Measurements from ENCODE around the gene DNAJB1.

The DNAJB1 gene

DNA sequence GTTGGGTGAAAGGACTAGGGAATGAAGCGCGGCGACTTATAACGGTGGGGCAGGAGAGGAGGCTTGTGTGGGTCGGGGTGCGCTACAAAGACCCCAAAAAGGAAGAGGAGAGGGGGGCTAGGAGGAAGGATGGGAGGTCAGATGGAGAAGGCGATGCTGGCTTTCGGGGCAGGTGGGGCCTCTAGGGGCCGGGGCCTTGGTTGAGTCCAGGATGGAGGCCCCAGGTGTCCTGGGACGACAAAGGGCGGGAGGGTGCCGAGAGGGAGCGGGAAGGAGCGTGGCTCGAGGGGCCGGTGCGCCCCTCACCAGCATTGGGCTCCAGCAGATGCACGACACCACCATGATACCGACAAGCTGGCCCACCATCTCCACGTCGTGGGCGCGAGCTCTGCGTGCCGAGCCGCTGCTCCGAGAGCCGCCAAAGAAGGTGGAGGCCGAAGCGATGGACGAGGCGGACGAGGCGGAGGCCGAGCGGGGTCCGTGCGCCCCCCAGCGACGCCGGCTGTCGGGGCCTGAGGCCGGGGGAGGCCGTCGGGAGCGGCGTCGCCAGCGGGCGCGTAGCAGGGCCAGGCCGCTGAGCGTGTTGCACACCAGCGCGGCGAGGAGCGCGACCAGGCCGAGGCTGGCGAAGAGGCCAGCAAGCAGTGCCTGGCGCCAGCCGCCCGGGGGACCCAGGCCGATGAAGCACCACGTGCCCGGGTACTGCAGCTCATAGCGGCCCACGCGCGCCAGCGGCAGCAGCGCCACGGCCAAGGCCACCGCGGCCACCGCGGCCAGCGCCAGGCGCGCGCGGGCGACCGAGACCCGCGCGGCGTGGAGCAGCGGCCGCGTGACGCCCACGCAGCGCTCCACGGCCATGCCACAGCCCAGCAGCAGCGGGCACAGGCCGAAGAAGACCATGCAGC, 44.9 kb downstream of the DNAJB1 start:
- DNase-seq (ENCODE audit: low read depth, low spot score): peak; percentile 62

DNA sequence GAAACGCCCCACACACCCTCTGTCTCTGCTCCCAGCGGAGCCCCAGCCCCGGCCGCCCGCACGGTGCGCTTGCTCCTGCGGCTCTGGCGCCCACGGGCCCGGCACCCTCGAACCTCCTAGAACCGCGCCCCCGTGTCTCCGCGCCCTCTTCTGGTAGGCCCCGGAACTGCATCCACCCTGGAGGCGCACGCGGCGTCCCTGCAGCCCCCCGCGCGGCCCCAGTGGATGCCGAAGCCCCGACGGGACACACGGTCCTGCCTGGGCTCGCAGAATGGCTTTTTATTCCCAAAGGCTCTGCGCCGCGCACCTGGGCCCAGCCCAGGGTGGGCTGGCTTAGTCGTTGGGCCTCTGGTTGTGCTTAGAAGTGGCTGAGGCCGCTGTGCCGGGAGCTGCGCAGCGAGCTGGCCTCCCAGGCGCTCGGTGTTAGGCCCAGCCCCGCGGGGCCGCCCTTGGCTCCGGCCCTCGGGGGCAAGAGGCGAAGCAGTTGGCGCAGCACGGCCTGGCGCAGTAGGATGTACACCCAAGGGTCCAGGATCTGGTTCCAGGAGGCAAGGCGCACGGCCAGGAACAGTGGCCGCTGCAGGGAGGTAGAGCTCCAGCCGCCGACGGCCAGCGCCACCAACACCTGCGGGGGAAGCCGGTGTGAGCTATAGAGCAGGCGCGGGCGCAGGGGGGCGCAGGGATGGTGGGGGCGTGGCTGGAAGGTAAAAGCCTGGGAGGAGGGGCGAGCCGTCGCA, 45.8 kb downstream of the DNAJB1 start:
- peak; percentile 78 for DNase-seq (ENCODE audit: low read depth, low spot score)

DNA sequence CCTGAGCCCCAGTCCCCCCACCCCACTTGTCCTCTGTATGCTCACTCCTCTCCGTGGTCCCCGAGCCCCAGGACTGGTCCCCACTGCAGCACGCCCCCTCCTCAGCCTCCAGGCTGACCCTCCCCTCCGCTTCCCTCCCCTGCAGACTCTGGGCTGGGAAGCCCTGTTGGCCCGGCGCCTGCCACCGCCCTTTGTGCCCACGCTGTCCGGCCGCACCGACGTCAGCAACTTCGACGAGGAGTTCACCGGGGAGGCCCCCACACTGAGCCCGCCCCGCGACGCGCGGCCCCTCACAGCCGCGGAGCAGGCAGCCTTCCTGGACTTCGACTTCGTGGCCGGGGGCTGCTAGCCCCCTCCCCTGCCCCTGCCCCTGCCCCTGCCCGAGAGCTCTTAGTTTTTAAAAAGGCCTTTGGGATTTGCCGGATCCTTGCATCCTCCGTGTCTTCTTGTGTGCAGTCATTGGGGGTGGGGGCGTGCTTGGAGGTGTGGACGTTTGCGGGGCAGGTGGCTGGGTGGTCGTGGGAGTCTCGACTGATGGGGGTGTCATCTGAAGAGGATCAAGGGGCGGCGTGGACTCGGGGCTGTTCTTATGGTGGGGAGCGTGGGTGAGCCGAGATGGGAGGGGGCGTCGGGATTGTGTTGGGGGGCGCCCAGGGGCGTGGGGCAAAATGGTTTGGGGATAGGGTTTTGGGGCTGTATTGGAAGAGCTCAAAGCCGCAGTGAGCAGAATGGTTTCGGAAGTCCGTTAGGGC, 46.6 kb downstream of the DNAJB1 start:
- DNase-seq (ENCODE audit: low read depth, low spot score): no peak

DNA sequence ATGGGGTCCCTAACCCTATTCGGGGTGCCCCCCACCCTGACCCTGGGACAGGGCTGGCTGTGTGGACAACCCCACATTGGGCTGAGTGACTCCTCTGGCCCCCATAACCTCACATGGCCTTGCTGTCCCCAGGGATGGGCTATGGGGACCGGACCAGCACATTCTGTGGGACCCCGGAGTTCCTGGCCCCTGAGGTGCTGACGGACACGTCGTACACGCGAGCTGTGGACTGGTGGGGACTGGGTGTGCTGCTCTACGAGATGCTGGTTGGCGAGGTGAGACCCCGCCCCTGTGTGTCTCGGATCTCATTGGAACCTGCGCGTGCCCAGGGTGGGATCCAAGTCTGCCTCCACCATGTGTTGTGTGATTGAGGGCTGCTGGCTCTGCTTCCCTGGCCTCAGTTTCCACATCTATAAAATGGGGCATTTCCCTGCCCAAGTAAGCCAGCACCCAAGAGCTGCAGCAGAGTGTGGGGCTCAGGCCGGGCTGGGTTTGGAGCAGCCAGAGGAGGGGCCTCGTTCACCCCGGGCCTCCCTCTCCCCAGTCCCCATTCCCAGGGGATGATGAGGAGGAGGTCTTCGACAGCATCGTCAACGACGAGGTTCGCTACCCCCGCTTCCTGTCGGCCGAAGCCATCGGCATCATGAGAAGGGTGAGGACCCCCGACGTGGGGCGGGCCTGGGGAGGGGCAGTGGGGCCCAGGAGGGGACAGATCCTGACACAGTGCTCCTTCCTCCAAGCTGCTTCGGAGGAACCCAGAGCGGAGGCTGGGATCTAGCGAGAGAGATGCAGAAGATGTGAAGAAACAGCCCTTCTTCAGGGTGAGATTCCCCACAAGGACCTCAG, 47.9 kb downstream of the DNAJB1 start:
- no peak for DNase-seq (ENCODE audit: low read depth, low spot score)

DNA sequence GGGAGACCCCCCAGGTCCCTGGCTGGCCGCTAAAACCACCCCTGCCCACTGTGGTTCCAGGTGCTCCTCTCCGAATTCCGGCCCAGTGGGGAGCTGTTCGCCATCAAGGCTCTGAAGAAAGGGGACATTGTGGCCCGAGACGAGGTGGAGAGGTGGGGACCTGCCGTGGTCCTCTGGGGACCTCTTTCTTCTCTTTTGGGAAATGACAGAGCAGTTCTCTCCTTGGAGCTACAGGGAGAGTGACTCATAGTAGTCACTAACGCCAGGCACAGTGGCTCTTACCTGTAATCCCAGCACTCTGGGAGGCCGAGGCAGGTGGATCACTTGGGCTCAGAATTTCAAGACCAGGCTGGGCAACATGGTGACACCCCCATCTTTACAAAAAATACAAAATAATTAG, 50.4 kb downstream of the DNAJB1 start:
- no peak for DNase-seq (ENCODE audit: low read depth, low spot score)

DNA sequence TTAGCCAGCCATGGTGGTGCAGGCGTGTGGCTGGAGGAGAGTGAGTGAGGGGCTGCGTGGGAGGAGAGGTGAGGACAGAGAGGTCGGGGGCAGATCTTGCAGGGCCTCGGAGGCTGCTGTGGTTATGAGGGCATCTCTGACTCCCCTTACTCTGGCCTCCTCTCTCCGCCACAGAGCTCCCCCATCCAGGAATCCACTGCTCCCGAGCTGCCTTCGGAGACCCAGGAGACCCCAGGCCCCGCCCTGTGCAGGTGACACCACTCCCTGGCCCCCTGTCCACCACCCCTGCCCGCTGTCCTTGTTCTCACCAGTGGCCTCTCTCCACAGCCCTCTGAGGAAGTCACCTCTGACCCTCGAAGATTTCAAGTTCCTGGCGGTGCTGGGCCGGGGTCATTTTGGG, 50.8 kb downstream of the DNAJB1 start:
- no peak for DNase-seq (ENCODE audit: low read depth, low spot score)
